Panc1 (cell line): ENCODE results near the gene MINAR1. TPM values are rescaled to one million over a fixed set of nuclear protein-coding genes. Genes with fewer than 3 reads are reported as not detected.

Experiments
- ATAC-seq: fragments of 200-7000 bp; cut with Tn5 transposase; 2 replicates; pipeline ENCODE4 v1.9.1; 2020; ENCODE audit warnings: mild to moderate bottlenecking, moderate library complexity
- BruUV-seq: library from RNA; stranded (reverse); fragments of 400-500 nt; replicated peaks from 2 replicates; lab custom pipeline; 2021; lab: Mats Ljungman, UMichigan
- CTCF ChIA-PET: fragments of 300-600 bp; sonication (Branson Sonifier 250); formaldehyde crosslinking; loops from one replicate; lab custom pipeline; 2022; ENCODE audit warnings: antibody characterized with exemption; lab: Charles Lee
- POLR2A ChIA-PET: fragments of 300-600 bp; sonication (Branson Sonifier 250); formaldehyde crosslinking; loops from one replicate; lab custom pipeline; 2022; ENCODE audit warnings: antibody characterized with exemption; lab: Charles Lee
- DNase-seq: peaks from one replicate; pipeline ENCODE4 v3.0.0-alpha.2; 2010; ENCODE audit warnings: low read depth, low spot score
- H3K27ac ChIP-seq: 2 replicates; pipeline ENCODE4 v1.5.1; 2011; ENCODE audit warnings: mild to moderate bottlenecking, low read length, inconsistent platforms
- H3K27me3 ChIP-seq: fragments of 200-500 bp; sonication (Bioruptor generic); 2 replicates; pipeline ENCODE4 v1.6.0; 2014; ENCODE audit warnings: low read length, inconsistent platforms; ENCODE audit not compliant: control insufficient read depth, insufficient read depth
- H3K36me3 ChIP-seq: fragments of 200-500 bp; sonication (Bioruptor generic); 2 replicates; pipeline ENCODE4 v1.5.1; 2014; ENCODE audit warnings: inconsistent platforms, mild to moderate bottlenecking, low read length, moderate library complexity; ENCODE audit not compliant: control insufficient read depth, insufficient read depth
- H3K4me1 ChIP-seq: 2 replicates; pipeline ENCODE4 v1.5.1; 2011; ENCODE audit warnings: inconsistent platforms, mild to moderate bottlenecking, low read length, moderate library complexity; ENCODE audit not compliant: control insufficient read depth, insufficient read depth
- H3K4me3 ChIP-seq, 2 experiments: 2 replicates each; pipeline ENCODE4 v1.5.1; 2011 to 2012; ENCODE audit warnings: low read depth in 2 of 2, low read length in 2 of 2, mild to moderate bottlenecking in 2 of 2, inconsistent platforms in 1 of 2, moderate library complexity in 1 of 2
- H3K9me3 ChIP-seq: fragments of 200-500 bp; sonication (Bioruptor generic); 2 replicates; pipeline ENCODE4 v1.5.1; 2014; ENCODE audit warnings: low read depth, mild to moderate bottlenecking, inconsistent platforms, low read length, moderate library complexity; ENCODE audit not compliant: control insufficient read depth, insufficient read depth
- CTCF ChIP-seq: fragments of 450-650 bp; IDR thresholded peaks from 2 replicates; pipeline ENCODE4 v1.5.1; 2017; ENCODE audit warnings: mild to moderate bottlenecking
- POLR2AphosphoS5 ChIP-seq: IDR thresholded peaks from 2 replicates; pipeline ENCODE4 v1.6.1; 2012; ENCODE audit warnings: mild to moderate bottlenecking, low read depth, low read length, moderate library complexity
- REST ChIP-seq, 2 experiments: IDR thresholded peaks; 2 replicates each; pipeline ENCODE4 v1.6.1; 2011 to 2012; ENCODE audit warnings: low read depth in 2 of 2, control low read depth in 1 of 2, low read length in 1 of 2, mild to moderate bottlenecking in 1 of 2, moderate library complexity in 1 of 2; ENCODE audit not compliant: insufficient read depth in 1 of 2
- SIN3A ChIP-seq: IDR thresholded peaks from 2 replicates; pipeline ENCODE4 v1.6.1; 2012; ENCODE audit warnings: low read depth, mild to moderate bottlenecking, low read length, moderate library complexity, borderline replicate concordance; ENCODE audit not compliant: insufficient read depth
- TCF7L2 ChIP-seq: IDR thresholded peaks from 2 replicates; pipeline ENCODE4 v1.6.1; 2011; ENCODE audit warnings: mild to moderate bottlenecking, low read depth, low read length, inconsistent platforms
- in situ Hi-C: cut with HindIII; loops from 2 replicates; pipeline ENCODE4 v1.10.0; 2016; ENCODE audit warnings: low sequenced_read_pairs, low pct_unique_long_range_greater_than_20kb
- intact Hi-C: fragments of 100-400 bp; cut with micrococcal nuclease; formaldehyde crosslinking; loops from one replicate; pipeline ENCODE4 v1.10.0; 2022; ENCODE audit not compliant: unreplicated experiment
- total RNA-seq: library from RNA; stranded (reverse); gene quantifications from one replicate; pipeline ENCODE4 v1.2.1, GENCODE V29; 2021; ENCODE audit not compliant: unreplicated experiment

Gene MINAR1
- total RNA-seq, 1 experiment from 2014 or later: 0.62 TPM

GRCh38 chr15:79463781-79464270 lies 31.7 kb downstream of the MINAR1 start:
- no TSS peak for BruUV-seq
- no peaks in the 10 kb centered on the region; the same call in 1 of the 2 replicates for H3K27me3 ChIP-seq
- ChIA-PET CTCF (no interaction called here), POLR2A (interaction anchor here (0.5 kb wide), 1 partner anchor 187 kb away, joined by 4 read pairs; no protein-coding TSS in a partner anchor)
- no peaks in the 10 kb centered on the region for H3K4me1 ChIP-seq
- H3K9me3 ChIP-seq: no peaks in the 10 kb centered on the region
- no peak overlapping the region for H3K4me3 ChIP-seq
- TF ChIP-seq REST (IDR thresholded peaks at IDR 0.05; ENCODE audit: insufficient read depth in 1 of 2, low read depth in 2 of 2, low read length in 1 of 2) (no peak), TCF7L2 (no peak), POLR2AphosphoS5 (no peak), SIN3A (no peak), CTCF (no peak)
- no peaks in the 10 kb centered on the region for H3K36me3 ChIP-seq
- H3K27ac ChIP-seq: no peak overlapping the region
- ATAC-seq: no peak
- intact Hi-C loops (no loop called here), in situ Hi-C loops (no loop called here)
- DNase-seq: no peak

GRCh38 chr15:79466488-79466887 lies 34.4 kb downstream of the MINAR1 start:
- Histone ChIP-seq H3K9me3 (no peaks in the 10 kb centered on the region), H3K27ac (no peak overlapping the region), H3K4me3 (no peak overlapping the region), H3K27me3 (no peaks in the 10 kb centered on the region; the same call in 1 of the 2 replicates), H3K36me3 (no peaks in the 10 kb centered on the region), H3K4me1 (no peaks in the 10 kb centered on the region)
- in situ Hi-C loops: no loop called here
- no peak for ATAC-seq
- CTCF ChIA-PET: no interaction called here
- DNase-seq: no peak
- no TSS peak for BruUV-seq
- POLR2A ChIA-PET: no interaction called here
- intact Hi-C loops: no loop called here
- TF ChIP-seq REST (IDR thresholded peaks at IDR 0.05; ENCODE audit: insufficient read depth in 1 of 2, low read depth in 2 of 2, low read length in 1 of 2): no peak
